ENCODE measurements around the gene YAP1.

Gene YAP1

DNA sequence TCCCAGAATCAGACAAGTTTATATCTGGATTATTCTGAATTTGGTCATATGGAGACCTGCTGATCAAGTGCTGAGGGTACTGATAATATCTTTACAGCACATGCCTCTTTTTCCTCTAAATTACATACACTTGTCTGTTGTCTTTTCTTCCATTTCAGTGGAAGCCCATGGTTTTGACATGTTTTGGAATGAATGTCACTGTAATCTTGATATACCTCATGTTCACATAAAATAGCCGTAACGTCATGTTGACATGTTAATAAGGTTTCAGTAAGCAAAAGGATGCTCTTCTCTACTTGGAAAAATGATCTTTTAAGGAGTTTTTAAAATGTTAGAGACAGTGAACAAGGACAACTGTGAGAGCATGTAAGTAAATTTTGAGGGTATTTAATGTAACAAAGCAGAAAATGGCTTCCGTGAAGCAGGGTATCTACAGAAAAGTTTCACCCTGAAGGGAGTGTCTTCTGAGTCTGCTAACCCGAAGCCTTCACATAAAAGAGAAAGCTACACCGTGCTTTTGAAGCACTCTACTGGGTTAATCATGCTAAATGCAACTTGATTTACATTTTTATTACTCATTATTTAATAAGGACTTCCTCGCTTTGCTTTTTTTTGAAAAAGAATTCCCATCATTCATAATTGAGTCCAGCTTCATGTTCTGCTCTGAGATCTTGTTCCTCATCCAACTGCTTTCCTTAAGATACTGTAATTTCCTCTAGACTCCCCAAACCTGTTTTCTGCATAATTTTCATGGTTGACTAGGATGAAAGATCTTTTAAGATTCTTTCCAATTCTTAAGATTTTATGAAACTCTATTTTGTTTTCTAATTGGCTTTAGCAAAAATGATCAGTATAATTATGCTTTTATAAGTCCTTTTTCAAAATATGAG lies 56.2 kb downstream of the YAP1 start:
- no peak overlapping the region for H3K4me3 ChIP-seq (ENCODE audit: low read depth, low read length)
- no peak for DNase-seq (ENCODE audit: low read depth)
- TF ChIP-seq, protein P1, sequence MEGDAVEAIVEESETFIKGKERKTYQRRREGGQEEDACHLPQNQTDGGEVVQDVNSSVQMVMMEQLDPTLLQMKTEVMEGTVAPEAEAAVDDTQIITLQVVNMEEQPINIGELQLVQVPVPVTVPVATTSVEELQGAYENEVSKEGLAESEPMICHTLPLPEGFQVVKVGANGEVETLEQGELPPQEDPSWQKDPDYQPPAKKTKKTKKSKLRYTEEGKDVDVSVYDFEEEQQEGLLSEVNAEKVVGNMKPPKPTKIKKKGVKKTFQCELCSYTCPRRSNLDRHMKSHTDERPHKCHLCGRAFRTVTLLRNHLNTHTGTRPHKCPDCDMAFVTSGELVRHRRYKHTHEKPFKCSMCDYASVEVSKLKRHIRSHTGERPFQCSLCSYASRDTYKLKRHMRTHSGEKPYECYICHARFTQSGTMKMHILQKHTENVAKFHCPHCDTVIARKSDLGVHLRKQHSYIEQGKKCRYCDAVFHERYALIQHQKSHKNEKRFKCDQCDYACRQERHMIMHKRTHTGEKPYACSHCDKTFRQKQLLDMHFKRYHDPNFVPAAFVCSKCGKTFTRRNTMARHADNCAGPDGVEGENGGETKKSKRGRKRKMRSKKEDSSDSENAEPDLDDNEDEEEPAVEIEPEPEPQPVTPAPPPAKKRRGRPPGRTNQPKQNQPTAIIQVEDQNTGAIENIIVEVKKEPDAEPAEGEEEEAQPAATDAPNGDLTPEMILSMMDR (conservative IDR thresholded peaks at IDR 0.05; ENCODE audit: low read depth, low read length): no peak

DNA sequence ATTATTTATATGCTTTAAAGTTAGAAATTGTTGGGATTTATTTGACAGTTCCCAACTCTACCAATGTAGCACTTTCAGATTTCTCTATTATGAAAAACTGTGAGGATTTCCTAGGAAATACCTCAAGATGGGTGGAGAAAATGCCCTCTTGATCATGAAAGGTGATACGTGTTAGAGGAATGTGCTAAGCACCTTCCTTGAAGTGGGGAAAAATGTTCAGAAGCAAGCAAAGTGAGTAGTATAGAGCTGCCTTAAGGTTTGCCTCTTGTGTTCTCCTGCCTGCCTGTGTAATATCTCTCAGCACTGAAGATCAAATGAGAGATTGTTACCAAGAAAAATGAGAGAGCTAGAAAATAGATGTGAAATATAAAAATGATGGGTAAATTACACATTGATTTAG lies 58.2 kb downstream of the YAP1 start:
- DNase-seq (ENCODE audit: low read depth): peak; percentile 27
- TF ChIP-seq, protein P1 (conservative IDR thresholded peaks at IDR 0.05; ENCODE audit: low read depth, low read length): no peak

DNA sequence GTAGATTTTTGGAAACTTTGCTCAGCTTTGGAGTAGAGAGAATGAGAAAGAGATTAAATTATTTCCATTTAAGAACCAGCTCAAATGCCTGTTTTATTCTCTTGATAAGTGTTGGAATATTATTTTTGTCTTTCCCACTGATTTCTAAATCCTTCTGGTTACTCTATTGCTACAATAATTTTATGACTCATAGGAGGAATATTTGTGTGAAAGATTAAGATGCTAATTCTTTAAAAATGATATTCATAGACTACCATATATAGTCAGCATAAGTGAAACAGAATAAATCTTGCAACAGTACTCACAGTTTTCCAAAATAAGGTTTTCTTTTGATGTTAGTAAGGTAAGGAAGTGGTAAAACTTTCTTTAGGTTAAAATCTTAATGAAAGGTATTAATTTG lies 60.9 kb downstream of the YAP1 start:
- DNase-seq (ENCODE audit: low read depth): peak; percentile 86
- TF ChIP-seq, protein P1 (conservative IDR thresholded peaks at IDR 0.05; ENCODE audit: low read depth, low read length): no peak
- no peak overlapping the region for H3K4me3 ChIP-seq (ENCODE audit: low read depth, low read length)

More for the DNA sequence above, 58.2 kb downstream of the YAP1 start:
- no peak overlapping the region for H3K4me3 ChIP-seq (ENCODE audit: low read depth, low read length)

DNA sequence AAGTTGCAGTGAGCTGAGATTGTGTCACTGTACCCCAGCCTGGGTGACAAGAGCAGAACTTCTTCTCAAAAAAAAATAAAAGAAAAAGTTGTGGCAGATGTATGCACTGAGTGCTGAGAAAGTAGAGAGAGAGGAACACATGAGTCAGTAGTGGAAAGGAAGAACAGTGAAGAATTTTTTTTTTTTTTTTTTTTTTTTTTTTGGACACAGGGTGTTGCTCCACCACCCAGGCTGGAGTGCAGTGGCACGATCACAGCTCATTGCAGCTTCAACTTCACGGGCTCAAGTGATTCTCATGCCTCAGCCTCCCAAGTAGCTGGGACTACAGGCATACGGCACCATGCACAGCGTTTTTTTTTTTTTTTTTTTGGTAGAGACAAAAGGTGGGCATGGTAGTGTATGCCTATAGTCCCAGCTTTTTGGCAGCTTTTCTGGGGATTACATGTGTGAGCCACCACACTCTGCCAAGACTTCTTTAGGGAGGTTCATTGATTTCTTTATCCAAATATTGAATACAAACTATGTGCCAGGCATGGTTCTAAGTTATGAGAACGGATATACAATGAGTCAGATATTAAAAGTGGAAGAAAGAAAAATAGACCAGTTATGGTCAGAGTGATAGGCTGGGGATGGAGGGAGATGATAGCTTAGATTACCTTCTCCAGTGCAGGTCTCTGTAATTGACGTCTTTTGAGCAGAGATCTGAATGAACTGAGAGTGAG lies 62.0 kb downstream of the YAP1 start:
- TF ChIP-seq, protein P1 (conservative IDR thresholded peaks at IDR 0.05; ENCODE audit: low read depth, low read length): no peak
- no peak overlapping the region for H3K4me3 ChIP-seq (ENCODE audit: low read depth, low read length)
- DNase-seq (ENCODE audit: low read depth): peak; percentile 71

DNA sequence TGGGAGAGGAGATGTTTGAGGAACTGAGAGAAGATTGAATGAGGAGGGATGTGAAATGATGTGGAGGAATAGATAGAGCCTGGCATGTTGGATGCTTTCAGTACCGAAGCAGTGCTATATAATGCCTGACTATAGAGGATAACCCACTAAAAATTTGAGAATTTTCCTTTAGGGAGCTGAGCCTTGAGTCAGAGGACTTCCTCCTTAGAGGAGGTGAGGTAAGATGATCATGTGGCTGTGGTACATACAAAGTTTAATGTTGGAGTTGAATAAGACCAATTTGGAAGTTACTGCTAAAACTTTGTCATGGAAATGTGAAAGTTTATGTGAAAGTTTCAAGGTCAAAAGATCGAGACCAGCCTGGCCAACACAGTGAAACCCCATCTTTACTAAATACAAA lies 66.9 kb downstream of the YAP1 start:
- no peak for DNase-seq (ENCODE audit: low read depth)
- H3K4me3 ChIP-seq (ENCODE audit: low read depth, low read length): no peak overlapping the region
- TF ChIP-seq, protein P1 (conservative IDR thresholded peaks at IDR 0.05; ENCODE audit: low read depth, low read length): no peak

DNA sequence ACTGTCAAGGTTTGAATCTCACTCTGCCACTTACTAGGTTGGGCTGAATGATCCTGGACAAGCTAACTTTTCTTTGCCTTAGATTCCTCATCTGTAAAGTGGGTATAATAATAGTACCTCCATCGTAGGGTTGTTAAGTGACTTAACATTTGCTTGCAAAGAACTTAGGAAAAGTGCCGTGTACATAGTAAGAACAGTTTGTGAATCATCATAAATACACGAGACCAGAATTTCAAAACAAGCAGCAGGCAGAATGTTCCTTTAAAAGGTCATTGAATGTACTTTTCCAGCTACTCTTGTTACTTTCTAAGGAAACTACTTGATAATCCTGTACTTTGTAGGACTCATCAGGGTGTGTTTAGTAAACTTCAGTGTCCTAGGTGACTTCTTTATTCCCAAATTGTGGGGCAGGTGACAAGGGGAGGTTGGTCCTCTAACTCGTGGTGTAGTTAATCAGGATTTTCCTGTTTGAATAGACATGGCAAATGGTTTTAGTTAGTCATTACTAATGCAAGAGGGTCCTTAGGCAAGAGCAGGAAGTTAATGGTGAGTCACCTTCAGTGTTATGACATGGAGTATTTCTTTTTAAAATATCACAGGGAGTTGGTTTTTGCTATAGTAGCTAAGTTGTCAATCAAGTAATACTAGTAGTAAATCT lies 67.9 kb downstream of the YAP1 start:
- TF ChIP-seq, protein P1 (conservative IDR thresholded peaks at IDR 0.05; ENCODE audit: low read depth, low read length): no peak
- DNase-seq (ENCODE audit: low read depth): peak; percentile 95

More for the DNA sequence above, 67.9 kb downstream of the YAP1 start:
- H3K4me3 ChIP-seq (ENCODE audit: low read depth, low read length): no peak overlapping the region
